Measurements from ENCODE around the gene ONECUT1.

Gene ONECUT1

DNA sequence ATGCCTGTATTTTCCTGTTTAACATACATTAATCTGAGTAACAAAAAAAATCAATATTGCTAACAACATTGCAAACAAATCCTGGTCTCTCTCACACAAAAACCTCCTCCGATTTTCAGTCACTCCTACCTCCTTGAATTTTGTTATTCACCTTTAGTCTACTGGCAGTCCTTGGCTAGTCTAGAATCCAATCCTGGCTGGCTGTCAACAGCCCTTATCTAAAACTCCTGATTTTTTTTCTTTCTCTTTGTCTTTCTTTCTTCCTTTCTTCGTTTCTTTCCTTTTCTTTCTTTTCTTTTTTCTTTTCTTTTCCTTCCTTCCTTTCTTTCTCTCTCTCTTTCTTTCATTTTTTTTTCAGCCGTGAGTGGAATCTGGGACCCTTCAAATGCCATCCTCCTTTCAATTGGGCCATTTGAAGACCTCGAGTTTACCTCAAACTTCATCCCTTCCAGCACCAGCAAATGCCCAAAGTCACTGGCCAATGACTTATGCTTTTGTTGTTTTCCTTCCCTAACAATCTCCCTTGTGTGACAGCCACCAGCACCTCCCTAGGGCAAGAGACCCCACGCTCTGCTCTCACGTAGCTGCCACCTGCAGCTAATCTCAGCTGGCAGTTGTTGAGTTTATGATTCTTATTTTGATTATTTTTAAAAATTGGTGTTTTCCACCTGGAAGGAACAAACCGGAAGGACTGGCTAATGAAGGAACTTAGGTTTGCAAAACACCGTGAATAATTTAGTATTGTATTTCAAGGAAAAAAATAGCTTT lies 6.8 kb upstream of the ONECUT1 start:
- no peak for FAIRE-seq

GRCh38 chr15:52796228-52796521 lies 6.0 kb upstream of the ONECUT1 start:
- no peak for FAIRE-seq

- no peak for FAIRE-seq
Observed at GRCh38 chr15:52795464-52796227, 5.5 kb upstream of the ONECUT1 start.

GRCh38 chr15:52794665-52795463 lies 4.7 kb upstream of the ONECUT1 start:
- no peak for FAIRE-seq

DNA sequence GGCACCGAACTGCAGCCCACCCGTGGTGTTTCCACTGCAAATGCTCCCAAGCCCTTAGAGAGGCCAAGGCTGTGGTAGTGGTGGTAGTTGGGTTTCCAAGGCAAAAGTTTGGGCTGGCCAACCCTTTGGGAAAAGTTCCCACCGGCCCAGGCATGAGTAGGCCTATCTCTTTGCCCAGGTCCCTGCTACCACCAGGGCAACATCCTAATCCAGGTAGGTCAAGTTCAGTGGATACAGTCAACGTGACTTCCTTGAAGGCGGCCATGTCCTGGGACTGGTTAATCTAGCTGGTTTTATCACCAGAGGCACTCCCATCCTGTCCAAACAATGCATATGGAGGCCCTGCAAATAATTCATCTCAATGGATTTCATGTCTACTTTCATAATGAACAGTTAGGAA lies 1.6 kb upstream of the ONECUT1 start:
- FAIRE-seq: no peak

GRCh38 chr15:52790941-52791751 lies 1.0 kb upstream of the ONECUT1 start:
- FAIRE-seq: no peak

- no peak for FAIRE-seq
Observed at GRCh38 chr15:52789601-52790168, 451 bp downstream of the ONECUT1 start.

DNA sequence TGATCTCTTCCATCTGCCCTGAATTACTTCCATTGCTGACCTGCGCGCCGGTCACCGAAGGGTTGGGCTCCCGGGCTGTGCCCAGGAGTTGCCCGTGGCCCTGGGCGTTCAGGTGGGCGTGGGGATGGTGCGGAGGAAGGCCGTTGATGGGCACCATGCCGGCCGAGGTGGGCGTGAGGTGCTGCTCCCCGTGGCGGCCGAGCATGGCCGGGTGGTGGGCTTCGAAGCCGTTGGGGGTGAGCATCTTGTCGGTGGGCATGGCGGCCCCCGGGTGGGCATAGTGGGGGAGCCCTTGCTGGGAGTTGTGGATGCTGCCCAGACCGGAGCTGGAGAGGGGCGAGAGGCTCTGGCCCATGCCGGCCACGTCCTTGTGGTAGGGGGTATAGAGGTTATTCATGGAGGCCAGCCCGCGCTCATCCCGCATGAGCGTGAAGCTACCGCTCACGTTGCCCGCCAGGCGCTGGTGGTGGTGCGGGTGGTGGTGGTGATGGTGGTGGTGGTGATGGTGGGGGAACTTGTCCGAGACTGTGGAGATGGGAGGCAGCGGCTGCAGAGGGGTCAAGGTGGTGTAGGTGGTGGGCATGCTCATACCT lies 1.0 kb downstream of the ONECUT1 start:
- no peak for FAIRE-seq

DNA sequence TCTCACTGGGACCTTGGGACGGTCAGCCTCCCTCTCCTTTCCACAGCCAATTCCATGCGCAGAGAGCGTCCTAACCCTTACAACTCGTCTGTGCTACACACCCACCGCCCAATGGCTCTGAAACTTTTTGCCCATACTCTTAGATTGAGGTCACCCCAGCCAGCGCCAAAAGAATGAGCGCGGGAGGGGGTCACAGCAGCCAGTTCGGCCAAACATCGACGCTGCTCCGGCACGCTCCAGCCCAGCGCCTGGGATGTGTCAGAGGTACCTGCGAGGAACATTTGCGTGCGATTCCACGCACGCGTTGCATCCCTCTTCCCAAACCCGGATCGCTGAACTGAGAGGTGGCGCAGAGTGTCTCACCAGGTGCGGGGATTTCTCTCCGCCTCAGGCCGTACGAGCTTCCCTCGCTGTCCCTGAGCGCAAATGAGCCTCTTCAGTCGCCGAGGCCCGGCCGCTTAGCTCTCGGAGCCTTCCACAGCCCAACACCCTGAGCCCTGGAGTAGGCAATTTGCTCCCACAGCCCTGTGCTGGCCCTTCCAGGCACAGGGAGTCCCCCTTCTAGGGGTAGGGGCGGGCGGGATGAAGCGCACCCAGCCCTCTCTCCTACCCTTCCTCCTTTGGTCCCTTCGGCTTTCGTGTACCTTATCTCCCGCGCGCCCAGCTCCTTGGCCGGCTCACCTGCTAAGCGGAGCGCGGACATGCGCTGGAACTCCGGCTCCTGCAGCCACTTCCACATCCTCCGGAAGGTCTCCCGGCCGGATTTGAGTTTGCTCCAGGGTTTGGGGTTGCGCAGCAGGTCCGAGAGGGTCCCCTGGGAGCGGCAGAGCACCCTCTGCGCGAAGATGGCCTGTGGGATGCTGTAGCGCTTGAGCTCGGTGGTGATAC lies 1.8 kb downstream of the ONECUT1 start:
- no peak for FAIRE-seq

GRCh38 chr15:52787549-52788098 lies 2.5 kb downstream of the ONECUT1 start:
- FAIRE-seq: no peak

GRCh38 chr15:52787123-52787503 lies 3.0 kb downstream of the ONECUT1 start:
- no peak for FAIRE-seq

DNA sequence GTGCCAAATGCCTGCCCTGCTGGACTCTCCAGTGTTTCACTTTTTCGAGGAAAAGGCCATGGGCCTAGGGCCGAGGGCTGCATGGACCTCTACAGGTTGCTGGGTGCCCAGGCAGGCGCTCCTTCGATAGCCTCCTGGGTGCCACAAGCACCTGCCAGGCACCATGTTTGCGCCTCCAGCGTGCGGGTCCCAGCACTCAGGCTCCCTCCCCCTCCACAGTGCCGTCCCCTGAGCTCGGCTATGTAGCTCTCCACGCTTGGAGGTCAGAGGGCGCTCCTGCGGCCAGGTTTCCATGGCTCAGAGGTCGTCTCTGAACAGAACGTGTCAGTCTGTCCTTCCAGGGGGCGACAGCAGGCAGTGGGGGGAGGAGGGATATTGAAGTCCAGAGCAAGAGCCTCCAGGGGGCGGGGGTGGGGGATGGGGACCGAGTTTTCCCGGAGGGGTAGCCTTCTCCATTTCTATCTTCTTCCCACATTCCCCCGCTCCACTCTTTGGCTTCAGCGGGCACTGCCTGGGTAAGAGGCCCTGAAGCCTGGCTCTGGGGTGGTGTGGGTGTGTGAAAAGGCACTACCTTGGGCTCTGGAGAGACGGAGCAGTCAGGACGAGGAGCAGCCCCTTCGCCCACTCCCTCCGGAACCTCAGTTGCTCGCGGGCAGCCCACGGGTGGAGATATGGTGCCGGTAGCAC lies 3.6 kb downstream of the ONECUT1 start:
- FAIRE-seq: no peak

DNA sequence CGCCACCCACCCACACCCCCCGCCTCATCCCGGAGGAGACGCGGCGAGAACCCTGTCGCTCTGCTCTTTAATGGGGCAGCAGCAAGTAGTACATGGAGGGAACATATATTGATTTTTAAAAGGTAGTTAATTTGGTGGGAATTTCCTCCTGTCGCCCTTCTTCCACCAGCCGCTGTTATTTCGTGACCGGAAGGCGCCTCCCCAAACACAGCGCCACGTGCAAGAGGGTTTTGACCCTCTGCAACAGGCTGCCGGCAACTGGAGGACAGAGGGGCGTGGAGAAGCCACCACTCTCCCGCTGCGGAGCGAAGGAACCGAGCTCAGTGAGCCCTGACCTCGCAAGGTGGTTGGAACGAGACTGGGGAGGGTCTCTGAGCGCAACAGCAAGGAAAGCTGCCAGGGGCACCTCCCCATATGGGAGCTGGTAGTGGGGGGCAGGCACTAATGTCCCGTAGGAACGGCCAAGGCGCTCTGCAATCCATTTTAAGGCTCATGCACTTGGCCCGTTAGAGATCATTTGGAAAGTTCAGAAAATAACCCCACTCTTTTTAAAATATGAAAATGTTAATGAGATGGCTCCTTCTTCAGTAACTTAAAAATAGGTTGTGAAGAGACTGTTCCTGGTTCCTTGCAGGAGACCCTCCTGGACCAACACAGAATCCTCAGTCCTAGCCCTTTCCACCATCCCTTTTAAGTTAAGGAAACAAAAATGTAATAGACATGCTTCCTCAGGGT lies 4.3 kb downstream of the ONECUT1 start:
- FAIRE-seq: no peak

- no peak for FAIRE-seq
Observed at GRCh38 chr15:52784799-52785671, 5.1 kb downstream of the ONECUT1 start.

GRCh38 chr15:52783929-52784798 lies 6.0 kb downstream of the ONECUT1 start:
- FAIRE-seq: no peak

GRCh38 chr15:52783191-52783829 lies 6.8 kb downstream of the ONECUT1 start:
- no peak for FAIRE-seq

DNA sequence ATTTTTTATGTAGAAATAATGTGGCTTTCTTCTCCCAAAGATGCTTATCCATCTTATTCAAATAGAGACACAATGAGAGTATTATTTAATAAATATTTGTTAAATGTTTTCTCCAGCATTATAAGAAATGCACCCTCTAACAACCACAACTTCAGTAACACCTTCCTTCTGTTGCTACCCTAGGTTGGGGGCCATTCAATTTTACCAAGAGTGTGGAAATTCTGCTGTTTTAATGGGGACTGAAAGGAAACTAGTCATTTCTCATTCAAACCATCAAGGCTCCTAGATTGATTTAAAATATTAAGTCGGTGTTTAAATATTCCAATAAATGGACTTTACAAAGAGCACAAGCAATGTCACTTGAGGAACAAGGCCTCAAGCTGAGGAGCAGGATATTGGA lies 7.6 kb downstream of the ONECUT1 start:
- FAIRE-seq: no peak
